Activated CD4-positive, CD25-positive, alpha-beta regulatory T cell treated with anti-CD3 and anti-CD28 coated beads, Interleukin-2, amount 50 U/mL, for 72 hours (primary cell): ENCODE data around the gene CECR2.

Experiments
- DNase-seq: peaks from one replicate; pipeline ENCODE4 v3.0.0; 2021

CECR2 gene

GRCh38 chr22:17368554-17369438 is 464 bp upstream of the CECR2 start:
- DNase-seq, result no peak

- DNase-seq, result no peak
These were observed 936 bp downstream of the CECR2 start for GRCh38 chr22:17370026-17370765.

- DNase-seq, result no peak
These were observed 1.6 kb downstream of the CECR2 start for GRCh38 chr22:17370766-17371432.

- no peak for DNase-seq
These were observed 2.2 kb downstream of the CECR2 start for GRCh38 chr22:17371448-17371847.

- DNase-seq, result no peak
These were observed 4.6 kb downstream of the CECR2 start for GRCh38 chr22:17373855-17374254.

GRCh38 chr22:17375914-17376614 is 6.8 kb downstream of the CECR2 start:
- no peak for DNase-seq

GRCh38 chr22:17376950-17377349 is 7.7 kb downstream of the CECR2 start:
- DNase-seq, result no peak

GRCh38 chr22:17379944-17380343 is 10.7 kb downstream of the CECR2 start:
- DNase-seq, result no peak

GRCh38 chr22:17380359-17381087 is 11.3 kb downstream of the CECR2 start:
- DNase-seq, result no peak

- no peak for DNase-seq
These were observed 12.1 kb downstream of the CECR2 start for GRCh38 chr22:17381192-17381913.

- DNase-seq, result no peak
These were observed 15.5 kb downstream of the CECR2 start for GRCh38 chr22:17384612-17385330.

- no peak for DNase-seq
These were observed 18.1 kb downstream of the CECR2 start for GRCh38 chr22:17387356-17387755.

GRCh38 chr22:17388235-17388634 is 19.0 kb downstream of the CECR2 start:
- no peak for DNase-seq

- no peak for DNase-seq
These were observed 20.8 kb downstream of the CECR2 start for GRCh38 chr22:17390087-17390486.

GRCh38 chr22:17396516-17396915 is 27.3 kb downstream of the CECR2 start:
- no peak for DNase-seq

GRCh38 chr22:17397756-17398547 is 28.7 kb downstream of the CECR2 start:
- no peak for DNase-seq

- no peak for DNase-seq
These were observed 31.0 kb downstream of the CECR2 start for GRCh38 chr22:17400305-17400704.

- DNase-seq, result no peak
These were observed 32.5 kb downstream of the CECR2 start for GRCh38 chr22:17401728-17402127.

GRCh38 chr22:17402293-17402692 is 33.0 kb downstream of the CECR2 start:
- no peak for DNase-seq

- no peak for DNase-seq
These were observed 34.6 kb downstream of the CECR2 start for GRCh38 chr22:17403906-17404305.
